Left lung (tissue), 14 donors: ENCODE measurements around the gene GTF3C5. TPM values are rescaled to one million over a fixed set of nuclear protein-coding genes. Genes with fewer than 3 reads are reported as not detected.
A peak's percentile ranks its signal among the peaks of the same experiment; 100 is the strongest.

Experiments used
- ATAC-seq: fragments of 200-7000 bp; cut with Tn5 transposase; one replicate; pipeline ENCODE4 v1.9.1; 2020; ENCODE audit warnings: moderate library complexity
- DNase-seq, 4 donors: peaks; one replicate each; pipeline ENCODE4 v3.0.0-alpha.2; 2013 to 2020
- H3K27ac ChIP-seq, 2 donors: fragments of 200-600 bp; sonication (generic) in 1 of 2; one replicate each; pipeline versions ENCODE4 v1.5.0 to v1.8.0; 2020 to 2021
- H3K27me3 ChIP-seq, 2 donors: fragments of 200-600 bp; sonication (generic) in 1 of 2; one replicate each; pipeline versions ENCODE4 v1.5.0 to v1.8.0; 2020 to 2021
- H3K36me3 ChIP-seq, 2 donors: fragments of 200-600 bp; sonication (generic) in 1 of 2; one replicate each; pipeline versions ENCODE4 v1.5.0 to v1.8.0; 2020 to 2021
- H3K4me1 ChIP-seq, 2 donors: fragments of 200-600 bp; one replicate each; pipeline ENCODE4 v1.8.0; 2021
- H3K4me3 ChIP-seq, 2 donors: fragments of 200-600 bp; sonication (generic) in 1 of 2; one replicate each; pipeline versions ENCODE4 v1.5.0 to v1.8.0; 2020 to 2021; ENCODE audit warnings: mild to moderate bottlenecking in 1 of 2
- H3K9me3 ChIP-seq, 2 donors: fragments of 200-600 bp; sonication (generic) in 1 of 2; one replicate each; pipeline versions ENCODE4 v1.5.0 to v1.8.0; 2020 to 2021
- intact Hi-C, 2 donors: fragments of 100-400 bp; cut with DNase I; formaldehyde crosslinking; loops; one replicate each; pipeline versions ENCODE4 v1.11.2 to v1.14.2; 2022
- long read RNA-seq, 12 donors: library from polyadenylated mRNA in 2 of 12; unstranded in 2 of 12; transcript quantifications; one replicate each; pipeline ENCODE4 v2.0.0 and lab custom pipeline, GENCODE V29; 2019 to 2026
- polyA plus RNA-seq, 6 donors: library from polyadenylated mRNA; unstranded; fragments of 120-200 nt; gene quantifications; one replicate each; pipeline ENCODE4 v1.2.1, GENCODE V29; 2013; ENCODE audit not compliant: insufficient read length in 6 of 6
- total RNA-seq, 2 donors: library from RNA; stranded (reverse); fragmentation: NEBNext Ultra II Directional; extraction: Animal tissue kit (Norgen Biotek cat#: 25700); gene quantifications; one replicate each; pipeline ENCODE4 v1.2.1, GENCODE V29; 2021
- TF ChIP-seq, protein P1 (sequence below), 2 donors: fragments of 200-600 bp; sonication (generic) in 1 of 2; IDR thresholded peaks; one replicate each; pipeline versions ENCODE4 v1.5.0 to v1.8.0; 2021; ENCODE audit warnings: antibody characterized with exemption in 2 of 2
- donor health status: DM: no; HTN: yes; CAD: no.
- donor health status: DM: no; HTN: no; CAD: no.

Gene GTF3C5, protein sequence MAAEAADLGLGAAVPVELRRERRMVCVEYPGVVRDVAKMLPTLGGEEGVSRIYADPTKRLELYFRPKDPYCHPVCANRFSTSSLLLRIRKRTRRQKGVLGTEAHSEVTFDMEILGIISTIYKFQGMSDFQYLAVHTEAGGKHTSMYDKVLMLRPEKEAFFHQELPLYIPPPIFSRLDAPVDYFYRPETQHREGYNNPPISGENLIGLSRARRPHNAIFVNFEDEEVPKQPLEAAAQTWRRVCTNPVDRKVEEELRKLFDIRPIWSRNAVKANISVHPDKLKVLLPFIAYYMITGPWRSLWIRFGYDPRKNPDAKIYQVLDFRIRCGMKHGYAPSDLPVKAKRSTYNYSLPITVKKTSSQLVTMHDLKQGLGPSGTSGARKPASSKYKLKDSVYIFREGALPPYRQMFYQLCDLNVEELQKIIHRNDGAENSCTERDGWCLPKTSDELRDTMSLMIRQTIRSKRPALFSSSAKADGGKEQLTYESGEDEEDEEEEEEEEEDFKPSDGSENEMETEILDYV
- total RNA-seq (10 to 100 TPM; 37.3 to 41.5 TPM), polyA plus RNA-seq (10 to 100 TPM; 65.1 to 69.5 (median 66.8) TPM)
- long read RNA-seq, donor 1, transcript GTF3C5-202 (11 exons, 2,406 nt) = minor isoform, 5 of 35 reads
- long read RNA-seq, donor 1, transcript GTF3C5-210 (3 exons, 696 nt) = major isoform, 6 of 35 reads
- long read RNA-seq, donor 1, partial matches to known transcripts = 22 of 35 reads
- long read RNA-seq, donor 1, other reads (novel, unspliced or antisense) = 0 of 35 reads
- long read RNA-seq, donor 2, transcript GTF3C5-202 (11 exons, 2,406 nt) = major isoform, 11 of 27 reads
- long read RNA-seq, donor 2, transcript GTF3C5-210 (3 exons, 696 nt) = minor isoform, 5 of 27 reads
- long read RNA-seq, donor 2, partial matches to known transcripts = 11 of 27 reads
- long read RNA-seq, donor 2, other reads (novel, unspliced or antisense) = 0 of 27 reads
- long read RNA-seq, donor 3, transcript GTF3C5-202 (11 exons, 2,406 nt) = major isoform, 13 of 14 reads
- long read RNA-seq, donor 3, partial matches to known transcripts = 0 of 14 reads
- long read RNA-seq, donor 3, other reads (novel, unspliced or antisense) = 0 of 14 reads
- long read RNA-seq, donor 4, transcript GTF3C5-202 (11 exons, 2,406 nt) = major isoform, 12 of 20 reads
- long read RNA-seq, donor 4, partial matches to known transcripts = 3 of 20 reads
- long read RNA-seq, donor 4, other reads (novel, unspliced or antisense) = 2 of 20 reads
- long read RNA-seq, donor 5, transcript GTF3C5-202 (11 exons, 2,406 nt) = major isoform, 15 of 44 reads
- long read RNA-seq, donor 5, partial matches to known transcripts = 26 of 44 reads
- long read RNA-seq, donor 5, other reads (novel, unspliced or antisense) = 0 of 44 reads
- long read RNA-seq, donor 6, transcript GTF3C5-202 (11 exons, 2,406 nt) = major isoform, 7 of 25 reads
- long read RNA-seq, donor 6, partial matches to known transcripts = 17 of 25 reads
- long read RNA-seq, donor 6, other reads (novel, unspliced or antisense) = 0 of 25 reads
- long read RNA-seq, donor 7, partial matches to known transcripts = 0 of 7 reads
- long read RNA-seq, donor 7, other reads (novel, unspliced or antisense) = 0 of 7 reads
- long read RNA-seq, donor 8, transcript GTF3C5-202 (11 exons, 2,406 nt) = major isoform, 11 of 26 reads
- long read RNA-seq, donor 8, partial matches to known transcripts = 13 of 26 reads
- long read RNA-seq, donor 8, other reads (novel, unspliced or antisense) = 0 of 26 reads
- long read RNA-seq, donor 9 = 0 reads
- long read RNA-seq, donor 10, transcript GTF3C5-202 (11 exons, 2,406 nt) = major isoform, 6 of 12 reads
- long read RNA-seq, donor 10, partial matches to known transcripts = 1 of 12 reads
- long read RNA-seq, donor 10, other reads (novel, unspliced or antisense) = 4 of 12 reads
- long read RNA-seq, donor 11, transcript GTF3C5-202 (11 exons, 2,406 nt) = major isoform, 11 of 21 reads
- long read RNA-seq, donor 11, partial matches to known transcripts = 6 of 21 reads
- long read RNA-seq, donor 11, other reads (novel, unspliced or antisense) = 0 of 21 reads
- long read RNA-seq, donor 12, transcript GTF3C5-202 (11 exons, 2,406 nt) = major isoform, 5 of 6 reads
- long read RNA-seq, donor 12, partial matches to known transcripts = 0 of 6 reads
- long read RNA-seq, donor 12, other reads (novel, unspliced or antisense) = 0 of 6 reads

DNA sequence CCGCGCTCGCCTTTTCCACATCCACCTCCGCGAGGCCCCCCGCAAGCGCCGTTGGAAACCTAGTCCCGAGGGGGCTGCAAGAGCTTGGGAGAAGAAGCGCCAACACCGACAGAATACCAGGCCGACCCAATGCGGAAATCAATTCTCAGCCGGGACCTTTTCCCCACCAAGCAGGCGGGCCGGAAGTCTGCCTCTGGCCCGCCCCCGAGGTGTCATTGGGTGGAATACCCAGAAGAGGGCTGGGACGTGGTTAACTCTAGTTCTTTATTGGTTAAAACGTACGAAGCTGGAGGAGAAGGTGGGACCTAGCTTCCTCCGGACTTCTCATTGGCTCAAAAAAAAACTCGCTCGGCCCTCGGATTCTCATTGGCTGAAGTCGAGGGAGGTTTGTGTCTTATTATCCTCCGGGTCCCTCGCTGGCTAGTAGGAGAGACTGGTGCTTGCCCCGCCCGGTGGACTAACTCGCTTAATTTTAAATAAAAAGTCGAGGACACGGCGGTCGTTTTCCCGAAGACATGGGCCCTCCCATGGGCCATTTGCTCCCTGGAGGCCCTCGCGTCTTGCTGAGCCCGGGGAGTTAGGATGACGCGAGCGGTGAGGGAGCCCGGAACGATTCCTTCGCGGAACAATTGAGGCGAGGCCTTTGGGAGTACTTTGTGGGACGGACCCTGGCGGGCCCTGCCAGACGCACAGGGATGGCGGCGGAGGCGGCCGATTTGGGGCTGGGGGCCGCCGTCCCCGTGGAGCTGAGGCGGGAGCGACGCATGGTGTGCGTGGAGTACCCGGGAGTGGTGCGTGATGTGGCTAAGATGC, at the start of gene GTF3C5:
Gene GTF3C5, plus strand, starts transcription at position 681 of the 813 bp plus-strand sequence. Its CDS starts 15 bp downstream, at position 696.
- TF ChIP-seq, protein P1, sequence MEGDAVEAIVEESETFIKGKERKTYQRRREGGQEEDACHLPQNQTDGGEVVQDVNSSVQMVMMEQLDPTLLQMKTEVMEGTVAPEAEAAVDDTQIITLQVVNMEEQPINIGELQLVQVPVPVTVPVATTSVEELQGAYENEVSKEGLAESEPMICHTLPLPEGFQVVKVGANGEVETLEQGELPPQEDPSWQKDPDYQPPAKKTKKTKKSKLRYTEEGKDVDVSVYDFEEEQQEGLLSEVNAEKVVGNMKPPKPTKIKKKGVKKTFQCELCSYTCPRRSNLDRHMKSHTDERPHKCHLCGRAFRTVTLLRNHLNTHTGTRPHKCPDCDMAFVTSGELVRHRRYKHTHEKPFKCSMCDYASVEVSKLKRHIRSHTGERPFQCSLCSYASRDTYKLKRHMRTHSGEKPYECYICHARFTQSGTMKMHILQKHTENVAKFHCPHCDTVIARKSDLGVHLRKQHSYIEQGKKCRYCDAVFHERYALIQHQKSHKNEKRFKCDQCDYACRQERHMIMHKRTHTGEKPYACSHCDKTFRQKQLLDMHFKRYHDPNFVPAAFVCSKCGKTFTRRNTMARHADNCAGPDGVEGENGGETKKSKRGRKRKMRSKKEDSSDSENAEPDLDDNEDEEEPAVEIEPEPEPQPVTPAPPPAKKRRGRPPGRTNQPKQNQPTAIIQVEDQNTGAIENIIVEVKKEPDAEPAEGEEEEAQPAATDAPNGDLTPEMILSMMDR (IDR thresholded peaks at IDR 0.05) = no peak
- peak; percentile 99 for ATAC-seq
- peak within 1 kb of the TSS; percentile 88 to 94 for H3K27ac ChIP-seq
- peaks cover 0 to 10% of the 10 kb centered on the region in 2 donors for H3K36me3 ChIP-seq
- no peaks in the 10 kb centered on the region for H3K27me3 ChIP-seq
- H3K9me3 ChIP-seq = no peaks in the 10 kb centered on the region
- H3K4me1 ChIP-seq = peaks cover 22 to 38% of the 10 kb centered on the region in 2 donors
- intact Hi-C loops = no loop called here
- H3K4me3 ChIP-seq = peak within 1 kb of the TSS; percentile 78 to 88
- peak; percentile 92 to 97 (median 95) for DNase-seq

DNA sequence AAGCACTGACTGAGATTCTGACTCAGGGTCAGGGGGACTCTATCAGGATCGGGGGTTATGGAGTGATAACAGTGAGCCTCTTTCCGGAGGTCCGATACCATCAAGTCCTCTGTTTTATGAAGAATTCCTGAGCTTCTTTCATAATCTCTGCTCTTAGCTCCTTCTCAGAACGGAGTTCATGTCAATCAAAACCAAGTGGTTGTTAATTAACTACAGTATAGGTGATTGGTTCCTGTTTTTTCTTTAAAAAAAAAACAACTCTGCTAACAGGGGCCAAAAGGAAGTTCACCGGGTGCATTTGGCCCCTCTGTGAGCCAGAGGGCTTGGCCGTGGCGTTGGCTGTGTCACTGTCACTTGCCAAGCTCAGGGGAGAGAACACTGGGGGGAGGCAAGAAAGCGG, 48.3 kb upstream of the GTF3C5 start:
- peaks cover 22 to 93% of the 10 kb centered on the region in 2 donors for H3K27me3 ChIP-seq

DNA sequence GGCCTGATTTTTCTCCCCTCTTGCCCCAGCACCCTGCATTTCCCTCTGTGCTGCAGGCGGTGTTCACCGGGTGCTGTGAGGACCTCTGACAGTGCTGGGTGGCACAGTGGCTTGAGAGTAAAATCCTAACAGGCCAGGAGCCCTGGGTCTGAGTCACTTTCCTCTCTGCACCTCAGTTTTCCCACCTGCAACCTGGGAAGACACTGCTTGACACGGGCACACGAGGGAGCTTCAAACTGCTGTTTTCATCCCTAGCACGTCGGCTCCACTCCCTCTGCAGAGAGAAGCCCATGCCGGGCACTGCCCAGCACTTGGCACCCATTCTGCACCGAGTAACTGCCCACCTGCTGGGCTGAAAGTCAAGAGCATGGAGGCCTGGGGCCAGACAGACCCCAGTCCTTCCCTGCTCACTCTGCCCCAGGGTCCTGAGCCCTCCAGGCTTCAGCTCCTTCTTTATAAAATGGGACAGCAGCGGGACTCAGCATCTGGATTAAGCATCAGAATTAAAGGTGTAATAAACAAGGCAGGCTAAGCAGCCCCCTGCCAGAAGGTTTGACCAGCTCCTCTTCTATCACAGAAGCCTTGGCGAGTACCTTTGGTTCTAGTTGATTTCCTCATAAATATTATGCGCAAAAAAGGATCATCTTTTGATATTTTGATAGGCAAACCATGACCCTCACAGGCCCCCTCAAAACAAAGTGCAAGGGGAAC, 47.2 kb upstream of the GTF3C5 start:
- Histone ChIP-seq H3K4me1 (no peaks in the 10 kb centered on the region), H3K27ac (no peak overlapping the region), H3K36me3 (no peaks in the 10 kb centered on the region), H3K9me3 (no peaks in the 10 kb centered on the region), H3K4me3 (no peak overlapping the region), H3K27me3 (peaks cover 13 to 81% of the 10 kb centered on the region in 2 donors)
- ATAC-seq (no peak), DNase-seq (no peak)
- TF ChIP-seq, protein P1 (IDR thresholded peaks at IDR 0.05) = no peak
- intact Hi-C loops = no loop called here

More for the DNA sequence above, 48.3 kb upstream of the GTF3C5 start:
- Histone ChIP-seq H3K4me3 (no peak overlapping the region), H3K4me1 (peaks cover 0 to 4% of the 10 kb centered on the region in 2 donors), H3K36me3 (no peaks in the 10 kb centered on the region), H3K27ac (no peak overlapping the region), H3K9me3 (no peaks in the 10 kb centered on the region)
- TF ChIP-seq, protein P1 (IDR thresholded peaks at IDR 0.05) = no peak
- no peak for DNase-seq
- no peak for ATAC-seq
- intact Hi-C loops = no loop called here
